ENCODE results near the gene RPL21.
"Not testable (repeated sequence)": the region's sequence is repeated elsewhere in the genome, so short reads cannot be mapped to it uniquely, and the experiment has no call there.

Gene RPL21

DNA sequence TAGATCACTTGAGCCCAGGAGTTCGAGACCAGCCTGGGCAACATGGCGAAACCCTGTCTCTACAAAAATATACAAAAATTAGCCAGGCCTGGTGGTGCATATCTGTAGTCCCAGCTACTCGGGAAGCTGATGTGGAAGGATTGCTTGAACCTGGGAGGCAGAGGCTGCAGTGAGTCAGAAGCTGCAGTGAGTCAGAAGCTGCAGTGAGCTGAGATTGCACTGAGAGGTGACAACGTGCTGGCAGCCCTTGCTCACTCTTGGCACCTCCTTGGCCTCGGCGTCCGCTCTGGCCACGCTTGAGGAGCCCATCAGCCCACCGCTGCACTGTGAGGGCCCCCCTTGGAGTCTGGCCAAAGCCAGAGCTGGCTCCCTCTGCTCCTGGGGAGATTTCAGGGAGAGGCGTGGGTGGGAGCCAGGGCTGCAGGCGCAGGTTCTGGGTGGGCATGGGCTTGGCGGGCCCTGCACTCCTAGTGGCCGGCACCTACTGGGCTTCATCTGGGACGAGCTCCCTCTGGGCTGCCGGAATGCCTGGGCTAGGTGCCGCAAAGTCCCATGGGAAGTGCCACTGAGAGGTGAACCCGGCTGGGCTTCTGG, 39.5 kb upstream of the RPL21 start:
- DNase-seq (ENCODE audit: low spot score), result no peak
- in situ Hi-C loops (cut with MboI; ENCODE audit: low pct_unique_long_range_greater_than_20kb, low sequenced_read_pairs, unreplicated experiment), result no loop called here

DNA sequence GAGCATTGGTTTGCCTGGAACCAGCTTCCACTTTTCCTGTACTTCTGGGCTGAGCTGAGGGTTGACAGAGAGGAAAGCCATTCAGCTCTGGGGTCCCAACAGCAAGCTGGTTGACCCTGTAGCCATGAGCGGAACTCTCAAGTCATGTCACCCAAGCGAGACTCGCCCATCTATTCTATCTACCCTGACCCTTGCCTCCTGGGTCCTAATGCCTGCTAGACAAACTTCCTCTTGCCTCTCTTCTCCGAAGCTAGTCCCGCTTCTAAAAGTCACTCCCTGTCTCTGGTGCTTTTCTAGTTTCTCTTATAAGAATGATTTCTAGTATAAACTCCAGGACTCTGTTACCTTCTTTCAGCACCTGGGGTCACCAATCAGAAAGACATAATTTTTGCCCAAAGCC, 38.0 kb upstream of the RPL21 start:
- in situ Hi-C loops (cut with MboI; ENCODE audit: low pct_unique_long_range_greater_than_20kb, low sequenced_read_pairs, unreplicated experiment); DNase-seq (ENCODE audit: low spot score): not testable (repeated sequence)

More for the DNA sequence above, 39.5 kb upstream of the RPL21 start:
- TF ChIP-seq, protein P1, sequence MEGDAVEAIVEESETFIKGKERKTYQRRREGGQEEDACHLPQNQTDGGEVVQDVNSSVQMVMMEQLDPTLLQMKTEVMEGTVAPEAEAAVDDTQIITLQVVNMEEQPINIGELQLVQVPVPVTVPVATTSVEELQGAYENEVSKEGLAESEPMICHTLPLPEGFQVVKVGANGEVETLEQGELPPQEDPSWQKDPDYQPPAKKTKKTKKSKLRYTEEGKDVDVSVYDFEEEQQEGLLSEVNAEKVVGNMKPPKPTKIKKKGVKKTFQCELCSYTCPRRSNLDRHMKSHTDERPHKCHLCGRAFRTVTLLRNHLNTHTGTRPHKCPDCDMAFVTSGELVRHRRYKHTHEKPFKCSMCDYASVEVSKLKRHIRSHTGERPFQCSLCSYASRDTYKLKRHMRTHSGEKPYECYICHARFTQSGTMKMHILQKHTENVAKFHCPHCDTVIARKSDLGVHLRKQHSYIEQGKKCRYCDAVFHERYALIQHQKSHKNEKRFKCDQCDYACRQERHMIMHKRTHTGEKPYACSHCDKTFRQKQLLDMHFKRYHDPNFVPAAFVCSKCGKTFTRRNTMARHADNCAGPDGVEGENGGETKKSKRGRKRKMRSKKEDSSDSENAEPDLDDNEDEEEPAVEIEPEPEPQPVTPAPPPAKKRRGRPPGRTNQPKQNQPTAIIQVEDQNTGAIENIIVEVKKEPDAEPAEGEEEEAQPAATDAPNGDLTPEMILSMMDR (IDR thresholded peaks at IDR 0.05; ENCODE audit: extremely low read depth, insufficient read depth, missing control alignments), result no peak

DNA sequence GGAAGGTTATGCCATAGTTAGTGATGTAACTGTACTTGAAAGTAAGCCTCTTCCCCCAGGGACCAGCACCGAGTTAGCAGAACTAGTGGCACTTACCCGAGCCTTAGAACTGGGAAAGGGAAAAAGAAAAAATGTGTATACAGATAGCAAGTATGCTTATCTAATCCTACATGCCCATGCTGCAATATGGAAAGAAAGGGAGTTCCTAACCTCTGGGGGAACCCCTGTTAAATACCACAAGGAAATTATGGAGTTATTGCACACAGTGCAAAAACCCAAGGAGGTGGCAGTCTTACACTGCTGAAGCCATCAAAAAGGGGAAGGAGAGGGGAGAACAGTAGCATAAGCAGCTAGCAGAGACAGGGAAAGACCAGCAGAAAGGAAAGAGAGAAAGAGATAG, 33.6 kb upstream of the RPL21 start:
- in situ Hi-C loops (cut with MboI; ENCODE audit: low pct_unique_long_range_greater_than_20kb, low sequenced_read_pairs, unreplicated experiment); DNase-seq (ENCODE audit: low spot score): not testable (repeated sequence)

DNA sequence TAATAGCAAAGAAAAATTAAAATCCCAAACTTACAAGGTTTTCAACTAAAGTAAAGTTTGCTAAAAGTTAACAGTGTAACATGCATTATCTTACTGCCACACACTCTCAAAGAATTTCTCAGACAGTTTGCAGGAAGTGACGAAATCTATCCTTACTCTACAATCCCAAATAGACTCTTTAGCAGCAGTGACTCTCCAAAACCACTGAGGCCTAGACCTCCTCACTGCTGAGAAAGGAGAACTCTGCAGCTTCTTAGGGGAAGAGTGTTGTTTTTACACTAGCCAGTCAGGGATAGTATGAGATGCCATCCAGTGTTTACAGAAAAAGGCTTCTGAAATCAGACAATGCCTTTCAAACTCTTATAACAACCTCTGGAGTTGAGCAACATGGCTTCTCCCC, 32.5 kb upstream of the RPL21 start:
- in situ Hi-C loops (cut with MboI; ENCODE audit: low pct_unique_long_range_greater_than_20kb, low sequenced_read_pairs, unreplicated experiment); DNase-seq (ENCODE audit: low spot score): not testable (repeated sequence)

DNA sequence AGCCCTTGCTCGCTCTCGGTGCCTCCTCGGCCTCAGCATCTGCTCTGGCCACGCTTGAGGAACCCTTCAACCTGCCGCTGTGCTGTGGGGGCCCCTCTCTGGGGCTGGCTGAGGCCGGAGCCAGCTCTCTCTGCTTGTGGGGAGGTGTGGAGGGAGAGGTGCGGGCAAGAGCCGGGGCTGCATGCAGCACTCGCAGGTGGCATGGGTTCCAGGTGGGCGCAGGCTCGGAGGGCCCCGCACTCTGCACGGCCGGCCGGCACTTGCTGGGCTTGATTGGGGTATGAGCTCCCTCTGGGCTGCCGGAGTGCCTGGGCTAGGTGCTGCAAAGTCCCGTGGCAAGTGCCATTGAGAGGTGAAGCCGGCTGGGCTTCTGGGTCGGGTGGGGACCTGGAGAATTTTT, 31.7 kb upstream of the RPL21 start:
- in situ Hi-C loops (cut with MboI; ENCODE audit: low pct_unique_long_range_greater_than_20kb, low sequenced_read_pairs, unreplicated experiment), result no loop called here
- TF ChIP-seq, protein P1 (IDR thresholded peaks at IDR 0.05; ENCODE audit: extremely low read depth, insufficient read depth, missing control alignments), result no peak
- DNase-seq (ENCODE audit: low spot score), result no peak

DNA sequence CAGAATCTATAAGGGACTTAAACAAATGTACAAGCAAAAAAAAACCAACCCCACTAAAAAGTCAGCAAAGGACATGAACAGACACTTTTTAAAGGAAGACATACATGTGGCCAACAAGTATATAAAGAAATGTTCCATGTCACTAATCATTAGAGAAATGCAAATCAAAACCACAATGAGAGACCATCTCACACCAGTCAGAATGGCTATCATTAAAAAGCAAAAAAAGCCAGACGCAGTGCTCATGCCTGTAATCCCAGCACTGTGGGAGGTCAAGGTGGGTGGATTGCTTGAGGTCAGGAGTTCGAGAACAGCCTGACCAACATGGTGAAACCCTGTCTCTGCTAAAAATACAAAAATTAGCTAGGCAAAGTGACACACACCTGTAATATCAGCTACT, 29.3 kb upstream of the RPL21 start:
- DNase-seq (ENCODE audit: low spot score); in situ Hi-C loops (cut with MboI; ENCODE audit: low pct_unique_long_range_greater_than_20kb, low sequenced_read_pairs, unreplicated experiment): not testable (repeated sequence)

DNA sequence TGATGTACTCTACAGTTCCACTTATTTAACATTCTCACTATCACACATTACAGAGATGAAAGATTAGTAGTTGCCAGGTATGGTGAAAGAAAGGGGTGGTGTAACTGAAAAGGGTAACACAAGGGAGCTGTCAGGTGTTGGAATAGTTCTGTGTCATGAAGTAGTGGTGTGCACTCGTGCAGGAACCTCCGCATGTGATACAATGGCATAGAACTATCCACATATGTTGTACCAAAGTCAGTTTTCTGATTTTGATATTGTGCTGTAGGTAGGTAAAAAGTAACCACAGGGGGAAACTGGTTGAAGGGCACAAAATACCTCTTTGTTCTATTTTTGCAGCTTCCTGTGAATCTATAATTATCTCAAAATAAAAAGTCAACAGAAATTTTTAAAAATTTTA, 24.4 kb upstream of the RPL21 start:
- in situ Hi-C loops (cut with MboI; ENCODE audit: low pct_unique_long_range_greater_than_20kb, low sequenced_read_pairs, unreplicated experiment), result no loop called here
- TF ChIP-seq, protein P1 (IDR thresholded peaks at IDR 0.05; ENCODE audit: extremely low read depth, insufficient read depth, missing control alignments), result no peak
- DNase-seq (ENCODE audit: low spot score), result no peak

DNA sequence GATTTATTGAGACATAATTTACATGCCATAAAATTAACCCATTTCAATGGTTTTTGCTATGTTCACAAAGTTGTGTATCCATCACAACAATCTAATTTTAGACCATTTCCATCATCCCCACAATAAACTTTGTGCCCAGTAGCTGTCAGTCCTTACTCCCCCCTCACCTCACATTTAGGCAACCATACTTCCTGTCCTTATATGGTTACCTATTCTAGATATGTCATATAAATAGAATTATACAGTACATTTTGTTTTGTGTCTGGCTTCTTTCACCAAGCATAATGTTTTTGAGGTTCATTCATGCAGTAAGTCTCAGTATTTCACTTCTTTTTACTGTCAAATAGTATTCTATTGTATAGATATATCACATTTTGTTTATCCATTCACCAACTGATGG, 23.2 kb upstream of the RPL21 start:
- in situ Hi-C loops (cut with MboI; ENCODE audit: low pct_unique_long_range_greater_than_20kb, low sequenced_read_pairs, unreplicated experiment), result no loop called here
- TF ChIP-seq, protein P1 (IDR thresholded peaks at IDR 0.05; ENCODE audit: extremely low read depth, insufficient read depth, missing control alignments), result no peak
- DNase-seq (ENCODE audit: low spot score), result no peak

DNA sequence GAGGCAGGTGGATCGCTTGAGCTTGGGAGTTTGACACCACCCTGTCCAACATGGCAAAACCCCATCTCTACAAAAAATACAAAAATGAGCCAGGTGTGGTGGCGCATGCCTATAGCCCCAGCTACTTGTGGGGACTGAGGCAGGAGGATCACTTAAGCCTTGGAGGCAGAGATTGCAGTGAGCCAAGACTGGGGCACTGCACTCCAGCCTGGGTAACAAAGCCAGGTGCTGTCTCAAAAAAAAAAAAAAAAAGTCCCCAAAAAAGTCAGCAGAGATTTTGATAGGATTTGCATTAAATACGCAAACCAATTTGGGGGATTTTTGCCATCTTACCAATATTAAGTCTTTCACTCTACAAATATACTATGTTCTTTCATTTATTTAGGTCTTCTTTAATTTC, 21.7 kb upstream of the RPL21 start:
- in situ Hi-C loops (cut with MboI; ENCODE audit: low pct_unique_long_range_greater_than_20kb, low sequenced_read_pairs, unreplicated experiment), result no loop called here
- TF ChIP-seq, protein P1 (IDR thresholded peaks at IDR 0.05; ENCODE audit: extremely low read depth, insufficient read depth, missing control alignments), result no peak

More for the DNA sequence above, 21.7 kb upstream of the RPL21 start:
- no peak for DNase-seq (ENCODE audit: low spot score)
